Fibroblast of lung (primary cell): Measurements from ENCODE around the gene HES7. TPM values are rescaled to one million over a fixed set of nuclear protein-coding genes. Genes with fewer than 3 reads are reported as not detected.
A peak's percentile ranks its signal among the peaks of the same experiment; 100 is the strongest.

Source experiments
- DNase-seq, 2 donors: peaks; one replicate each; pipeline versions ENCODE4 v3.0.0 to v3.0.0-alpha.2; 2010; ENCODE audit warnings: low read depth in 2 of 2
- H2AFZ ChIP-seq: 2 replicates; pipeline ENCODE4 v1.5.1; 2012; ENCODE audit warnings: low read length, control low read depth, inconsistent platforms
- H3K27ac ChIP-seq: 2 replicates; pipeline ENCODE4 v1.5.1; 2011; ENCODE audit warnings: low read length, control low read depth; ENCODE audit not compliant: insufficient read depth
- H3K27me3 ChIP-seq: 2 replicates; pipeline ENCODE4 v1.5.1; 2011; ENCODE audit warnings: mild to moderate bottlenecking, low read length; ENCODE audit not compliant: control insufficient read depth, insufficient read depth
- H3K36me3 ChIP-seq: 2 replicates; pipeline ENCODE4 v1.5.1; 2011; ENCODE audit warnings: low read length; ENCODE audit not compliant: control insufficient read depth, insufficient read depth
- H3K4me1 ChIP-seq: 2 replicates; pipeline ENCODE4 v1.5.1; 2011; ENCODE audit warnings: low read length; ENCODE audit not compliant: control insufficient read depth, insufficient read depth; ENCODE audit errors: extremely low read depth
- H3K4me2 ChIP-seq: 2 replicates; pipeline ENCODE4 v1.5.1; 2011; ENCODE audit warnings: low read length, control low read depth; ENCODE audit not compliant: insufficient read depth; ENCODE audit errors: extremely low read depth
- H3K4me3 ChIP-seq, 4 experiments: fragments of 200-600 bp in 1 of 4; sonication (generic) in 1 of 4; replicated peaks in 1 of 4; 2 replicates each; pipeline ENCODE4 v1.5.1; 2011 to 2016; ENCODE audit warnings: low read length in 4 of 4, low read depth in 3 of 4, mild to moderate bottlenecking in 3 of 4, control low read depth in 2 of 4, inconsistent platforms in 1 of 4, mixed read lengths in 1 of 4; ENCODE audit not compliant: insufficient read depth in 1 of 4; ENCODE audit errors: control extremely low read depth in 1 of 4
- H3K79me2 ChIP-seq: 2 replicates; pipeline ENCODE4 v1.5.1; 2012; ENCODE audit warnings: mild to moderate bottlenecking, low read length, inconsistent platforms; ENCODE audit not compliant: control insufficient read depth, insufficient read depth
- H3K9ac ChIP-seq: 2 replicates; pipeline ENCODE4 v1.5.1; 2011; ENCODE audit warnings: mild to moderate bottlenecking, low read length, control low read depth; ENCODE audit not compliant: insufficient read depth
- H3K9me3 ChIP-seq: 2 replicates; pipeline ENCODE4 v1.5.1; 2012; ENCODE audit warnings: low read depth, low read length; ENCODE audit not compliant: control insufficient read depth, insufficient read depth
- H4K20me1 ChIP-seq: 2 replicates; pipeline ENCODE4 v1.5.1; 2011; ENCODE audit warnings: low read length; ENCODE audit not compliant: control insufficient read depth, insufficient read depth; ENCODE audit errors: extremely low read depth
- EZH2 ChIP-seq: IDR thresholded peaks from 2 replicates; pipeline ENCODE4 v1.5.1; 2012; ENCODE audit warnings: low read length, control low read depth, mild to moderate bottlenecking; ENCODE audit errors: missing control alignments
- polyA plus RNA-seq, 2 donors: library from polyadenylated mRNA; depleted of rRNA in 1 of 2; stranded (reverse) in 1 of 2; unstranded in 1 of 2; fragments of >200 nt; gene quantifications; 2 replicates each; pipeline ENCODE4 v1.2.1, GENCODE V29; 2011 to 2012; ENCODE audit warnings: missing spikeins in 1 of 2
- total RNA-seq: library from RNA; depleted of rRNA; stranded (reverse); fragments of >200 nt; gene quantifications from 2 replicates; pipeline ENCODE4 v1.2.1, GENCODE V29; 2014
- TF ChIP-seq, protein P1 (sequence below), 2 donors: IDR thresholded peaks in 1 of 2; conservative IDR thresholded peaks in 1 of 2; 1 replicate in 1 of 2; 2 replicates in 1 of 2; pipeline ENCODE4 v1.5.1; 2011 to 2012; ENCODE audit warnings: low read length in 2 of 2, control low read depth in 1 of 2, inconsistent platforms in 1 of 2, low read depth in 1 of 2, mild to moderate bottlenecking in 1 of 2

HES7 gene
- total and polyA plus RNA-seq, 2 donors (not counting 1 experiment from before 2014, with no cell fraction given): under 0.01 TPM; not detected in 1

DNA sequence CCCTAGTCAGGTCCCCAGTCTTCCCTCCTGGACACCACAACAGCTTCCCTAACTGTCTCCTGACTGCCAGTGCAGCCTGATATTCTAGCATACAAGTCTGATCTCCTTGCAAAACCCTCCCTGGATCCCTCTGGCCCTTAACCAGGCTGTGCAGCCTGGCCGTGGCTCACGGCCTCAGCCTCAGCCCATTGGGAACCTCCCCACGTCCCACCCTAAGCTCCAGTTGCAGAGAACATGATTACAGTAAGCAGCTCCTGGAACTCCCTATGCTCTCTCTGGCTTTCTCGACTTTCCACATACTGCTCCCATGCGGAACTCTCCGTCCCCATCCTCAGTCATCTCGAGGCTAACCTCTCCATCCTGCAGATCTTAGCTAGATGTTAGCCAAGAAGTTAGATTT, 49.4 kb downstream of the HES7 start:
- Histone ChIP-seq H3K4me2 (no peak overlapping the region), H4K20me1 (no peaks in the 10 kb centered on the region), H3K36me3 (no peaks in the 10 kb centered on the region), H3K79me2 (no peaks in the 10 kb centered on the region), H3K27ac (no peak overlapping the region), H3K9me3 (no peaks in the 10 kb centered on the region), H3K4me3 (no peak overlapping the region), H3K9ac (no peak overlapping the region), H3K27me3 (peaks cover 48% of the 10 kb centered on the region), H3K4me1 (no peaks in the 10 kb centered on the region), H2AFZ (no peak overlapping the region)
- DNase-seq: no peak
- TF ChIP-seq EZH2: no peak
- TF ChIP-seq, protein P1, sequence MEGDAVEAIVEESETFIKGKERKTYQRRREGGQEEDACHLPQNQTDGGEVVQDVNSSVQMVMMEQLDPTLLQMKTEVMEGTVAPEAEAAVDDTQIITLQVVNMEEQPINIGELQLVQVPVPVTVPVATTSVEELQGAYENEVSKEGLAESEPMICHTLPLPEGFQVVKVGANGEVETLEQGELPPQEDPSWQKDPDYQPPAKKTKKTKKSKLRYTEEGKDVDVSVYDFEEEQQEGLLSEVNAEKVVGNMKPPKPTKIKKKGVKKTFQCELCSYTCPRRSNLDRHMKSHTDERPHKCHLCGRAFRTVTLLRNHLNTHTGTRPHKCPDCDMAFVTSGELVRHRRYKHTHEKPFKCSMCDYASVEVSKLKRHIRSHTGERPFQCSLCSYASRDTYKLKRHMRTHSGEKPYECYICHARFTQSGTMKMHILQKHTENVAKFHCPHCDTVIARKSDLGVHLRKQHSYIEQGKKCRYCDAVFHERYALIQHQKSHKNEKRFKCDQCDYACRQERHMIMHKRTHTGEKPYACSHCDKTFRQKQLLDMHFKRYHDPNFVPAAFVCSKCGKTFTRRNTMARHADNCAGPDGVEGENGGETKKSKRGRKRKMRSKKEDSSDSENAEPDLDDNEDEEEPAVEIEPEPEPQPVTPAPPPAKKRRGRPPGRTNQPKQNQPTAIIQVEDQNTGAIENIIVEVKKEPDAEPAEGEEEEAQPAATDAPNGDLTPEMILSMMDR (conservative IDR thresholded peaks at IDR 0.05 in 1 of 2, IDR thresholded peaks at IDR 0.05 in 1 of 2; ENCODE audit: low read depth in 1 of 2, low read length in 2 of 2): no peak

DNA sequence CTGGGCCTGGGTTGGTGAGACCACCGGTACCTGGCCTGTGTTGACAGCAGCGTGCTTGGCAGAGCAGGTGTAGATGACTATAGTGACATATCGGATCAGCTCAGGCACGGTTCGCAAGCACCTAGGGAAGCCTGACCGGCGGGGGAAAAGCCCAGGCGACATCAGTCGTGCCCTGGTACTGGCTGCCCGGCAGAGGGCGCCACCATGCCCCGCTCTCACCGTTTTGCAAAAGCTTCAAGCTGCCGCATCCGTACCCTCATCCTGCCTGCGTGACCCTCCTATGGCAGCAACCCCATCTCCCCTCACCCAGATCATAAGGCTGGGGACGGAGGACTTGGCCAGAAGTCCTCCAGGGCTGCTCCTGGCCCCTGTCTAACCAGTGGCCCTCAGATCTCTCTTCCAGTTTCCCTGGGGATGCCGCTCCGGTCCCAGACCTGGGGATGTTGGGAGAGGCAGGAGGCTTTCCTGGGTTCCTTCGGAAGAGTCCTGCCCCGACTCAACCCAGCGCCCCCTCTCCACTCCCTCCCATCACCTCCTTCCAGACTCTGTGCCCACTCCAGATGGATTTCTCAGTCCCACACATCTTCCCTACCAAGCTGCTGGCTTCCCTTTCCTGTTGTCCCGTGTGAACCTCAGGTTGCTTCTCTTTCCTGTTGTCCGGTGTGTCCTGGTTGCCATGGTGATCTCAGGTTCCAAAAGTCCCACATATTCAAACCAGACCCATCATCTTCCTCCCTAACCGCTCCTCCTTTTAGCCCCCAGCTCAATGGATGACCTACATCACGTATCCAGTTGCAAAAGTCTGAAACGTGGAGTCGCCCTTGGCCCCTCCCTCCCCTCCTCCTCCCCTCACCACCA, 50.0 kb downstream of the HES7 start:
- no peak overlapping the region for H3K9ac ChIP-seq
- H3K4me1 ChIP-seq: no peaks in the 10 kb centered on the region
- peaks cover 42% of the 10 kb centered on the region for H3K27me3 ChIP-seq
- H3K36me3 ChIP-seq: no peaks in the 10 kb centered on the region
- H3K27ac ChIP-seq: no peak overlapping the region
- H3K4me2 ChIP-seq: no peak overlapping the region
- no peaks in the 10 kb centered on the region for H3K9me3 ChIP-seq
- H4K20me1 ChIP-seq: no peaks in the 10 kb centered on the region
- no peak overlapping the region for H2AFZ ChIP-seq
- no peaks in the 10 kb centered on the region for H3K79me2 ChIP-seq
- TF ChIP-seq EZH2: peak; percentile 75
- TF ChIP-seq, protein P1 (conservative IDR thresholded peaks at IDR 0.05 in 1 of 2, IDR thresholded peaks at IDR 0.05 in 1 of 2; ENCODE audit: low read depth in 1 of 2, low read length in 2 of 2): peak; percentile 45 to 93
- peak; percentile 37 to 49 for DNase-seq
- H3K4me3 ChIP-seq: no peak overlapping the region

DNA sequence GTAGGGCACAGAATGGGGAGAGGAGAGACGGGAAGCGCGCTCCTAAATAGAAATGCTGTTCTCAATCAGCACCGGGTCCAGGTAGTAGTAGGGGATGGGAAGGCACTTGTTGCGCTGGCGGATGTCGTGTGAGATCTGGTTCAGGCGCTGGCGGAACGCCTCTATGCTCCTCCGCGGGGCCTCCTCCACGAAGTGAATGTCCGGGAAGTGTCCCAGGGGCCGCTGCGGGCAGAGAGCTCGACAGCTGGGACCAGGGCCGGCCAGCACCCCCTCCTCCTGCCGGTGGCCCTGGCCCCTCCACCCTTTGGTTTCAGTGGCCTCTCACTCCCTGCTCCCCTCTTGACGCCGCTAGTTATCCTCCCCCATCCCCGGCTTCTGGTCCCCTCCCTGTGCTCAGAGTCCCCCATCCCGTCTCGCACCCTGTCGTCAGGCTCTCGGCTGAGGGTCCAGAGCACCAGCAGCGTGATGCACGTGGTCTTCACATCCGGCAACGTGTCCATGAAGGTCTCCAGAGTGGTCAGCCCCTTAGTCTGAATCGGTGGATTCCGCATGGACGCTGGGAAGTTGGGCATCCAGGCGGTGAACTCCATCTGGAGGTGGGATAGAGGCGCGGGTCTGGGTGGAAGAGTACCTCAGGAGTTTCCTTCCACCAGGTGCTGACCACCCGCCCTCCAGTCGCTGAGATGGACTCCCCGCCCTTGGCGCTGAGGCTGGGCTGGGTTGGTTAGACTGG, 51.0 kb downstream of the HES7 start:
- H3K4me3 ChIP-seq: no peak overlapping the region
- no peak overlapping the region for H3K4me2 ChIP-seq
- H2AFZ ChIP-seq: no peak overlapping the region
- no peak overlapping the region for H3K9ac ChIP-seq
- H3K36me3 ChIP-seq: no peaks in the 10 kb centered on the region
- H3K79me2 ChIP-seq: no peaks in the 10 kb centered on the region
- H3K27me3 ChIP-seq: peaks cover 46% of the 10 kb centered on the region
- no peaks in the 10 kb centered on the region for H4K20me1 ChIP-seq
- H3K27ac ChIP-seq: no peak overlapping the region
- TF ChIP-seq EZH2: peak; percentile 85
- TF ChIP-seq, protein P1 (conservative IDR thresholded peaks at IDR 0.05 in 1 of 2, IDR thresholded peaks at IDR 0.05 in 1 of 2; ENCODE audit: low read depth in 1 of 2, low read length in 2 of 2): no peak
- no peaks in the 10 kb centered on the region for H3K4me1 ChIP-seq
- H3K9me3 ChIP-seq: no peaks in the 10 kb centered on the region
- DNase-seq: no peak
